NCI-H1105 (cell line): ENCODE measurements around the gene BAG1.

Experiments used
- DNase-seq: peaks from one replicate; lab custom pipeline; 2025; lab: John Stamatoyannopoulos, UW

Gene BAG1

GRCh38 chr9:33242609-33243134 lies 21.8 kb downstream of the BAG1 start:
- DNase-seq, result no peak

- no peak for DNase-seq
These were observed 23.2 kb downstream of the BAG1 start for GRCh38 chr9:33241298-33241697.

GRCh38 chr9:33239921-33240320 lies 24.6 kb downstream of the BAG1 start, which contains the start of gene SPINK4:
TSS of gene SPINK4 (plus strand) at chr9:33240167. CDS start at chr9:33240209, 42 bp downstream.
- no peak for DNase-seq

- no peak for DNase-seq
These were observed 27.9 kb downstream of the BAG1 start for GRCh38 chr9:33236571-33236970.

- no peak for DNase-seq
These were observed 29.7 kb downstream of the BAG1 start for GRCh38 chr9:33234511-33235467.

GRCh38 chr9:33233626-33234342 lies 30.7 kb downstream of the BAG1 start:
- DNase-seq, result peak; percentile 37

- no peak for DNase-seq
These were observed 31.7 kb downstream of the BAG1 start for GRCh38 chr9:33232815-33233214.

- DNase-seq, result no peak
These were observed 32.9 kb downstream of the BAG1 start for GRCh38 chr9:33231623-33231942.

GRCh38 chr9:33230756-33231622 lies 33.5 kb downstream of the BAG1 start:
- DNase-seq, result no peak

GRCh38 chr9:33229359-33230114 lies 35.0 kb downstream of the BAG1 start:
- peak; percentile 90 for DNase-seq

GRCh38 chr9:33228606-33229005 lies 35.9 kb downstream of the BAG1 start:
- no peak for DNase-seq

- DNase-seq, result no peak
These were observed 36.8 kb downstream of the BAG1 start for GRCh38 chr9:33227741-33228140.

GRCh38 chr9:33227008-33227398 lies 37.5 kb downstream of the BAG1 start:
- DNase-seq, result no peak

- peak; percentile 56 for DNase-seq
These were observed 39.0 kb downstream of the BAG1 start for GRCh38 chr9:33225319-33226147.

- DNase-seq, result no peak
These were observed 40.8 kb downstream of the BAG1 start for GRCh38 chr9:33223696-33224095.

- DNase-seq, result no peak
These were observed 42.5 kb downstream of the BAG1 start for GRCh38 chr9:33222031-33222430.

- no peak for DNase-seq
These were observed 43.0 kb downstream of the BAG1 start for GRCh38 chr9:33221568-33221884.

GRCh38 chr9:33220681-33221567 lies 43.6 kb downstream of the BAG1 start:
- no peak for DNase-seq

- no peak for DNase-seq
These were observed 52.7 kb downstream of the BAG1 start for GRCh38 chr9:33211695-33212393.
